H54 (cell line): ENCODE results near the gene KATNB1.

Experiments
- DNase-seq: peaks from one replicate; pipeline ENCODE4 v3.0.0; 2011; ENCODE audit warnings: low spot score, mixed read lengths; ENCODE audit not compliant: insufficient read length
- FAIRE-seq: peaks from 3 replicates; lab custom pipeline; 2011; peaks lifted over from hg19 to GRCh38; lab: Jason Lieb, UNC
- POLR2A ChIP-seq: IDR thresholded peaks from 2 replicates; pipeline ENCODE4 v1.6.1; 2011; ENCODE audit warnings: low read depth, mild to moderate bottlenecking, low read length

KATNB1 gene

DNA sequence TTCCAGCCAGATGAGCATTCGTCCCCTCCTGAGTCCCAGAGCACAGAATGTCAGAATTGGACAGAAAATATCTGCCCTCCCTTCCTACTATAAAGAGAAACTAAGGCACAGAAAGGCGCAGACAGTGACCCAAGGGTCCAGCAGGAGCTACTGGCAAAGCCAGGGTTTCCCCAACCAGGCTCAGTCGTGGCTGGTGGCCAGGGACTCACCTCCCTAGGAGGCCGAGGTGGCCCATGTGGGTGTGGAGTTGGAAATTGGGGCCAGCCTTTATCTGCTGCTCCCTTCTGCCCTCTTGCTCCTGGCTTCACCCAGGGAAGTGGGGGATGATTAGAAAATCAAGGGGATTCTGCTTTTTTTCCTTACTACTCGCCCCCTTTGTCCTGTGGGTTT is 39.9 kb upstream of the KATNB1 start:
- no peak for TF ChIP-seq POLR2A
- FAIRE-seq (no peak), DNase-seq (no peak)

GRCh38 chr16:57696240-57696639 is 39.3 kb upstream of the KATNB1 start:
- no peak for TF ChIP-seq POLR2A
- no peak for DNase-seq
- FAIRE-seq: no peak

DNA sequence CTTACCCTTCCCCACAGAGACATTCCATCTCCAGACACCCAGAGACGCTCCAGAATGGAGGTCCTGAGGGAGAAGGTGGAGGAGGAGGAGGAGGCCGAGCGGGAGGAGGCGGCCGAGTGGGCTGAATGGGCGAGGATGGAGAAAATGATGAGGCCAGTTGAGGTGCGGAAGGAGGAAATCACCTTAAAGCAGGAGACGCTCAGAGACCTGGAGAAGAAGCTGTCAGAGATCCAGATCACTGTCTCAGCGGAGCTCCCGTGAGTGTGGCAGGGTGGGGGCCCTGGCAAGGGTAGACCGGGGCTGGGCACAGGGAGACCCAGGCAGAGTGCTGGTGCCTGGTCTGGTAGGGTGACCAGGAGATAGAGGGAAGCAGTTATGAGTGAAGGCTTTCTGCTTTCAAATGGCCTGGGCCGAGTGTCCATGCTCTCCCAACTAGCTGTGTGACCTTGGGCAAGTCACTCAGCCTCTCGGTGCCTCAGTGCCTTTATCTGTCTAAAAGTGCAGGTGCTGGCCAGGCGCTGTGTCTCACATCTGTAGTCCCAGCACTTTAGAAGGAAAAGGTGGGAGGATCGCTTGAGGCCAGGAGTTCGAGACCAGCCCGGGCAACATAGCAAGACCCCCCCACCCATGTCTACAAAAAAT is 37.6 kb upstream of the KATNB1 start:
- FAIRE-seq: no peak
- no peak for DNase-seq
- TF ChIP-seq POLR2A: no peak

DNA sequence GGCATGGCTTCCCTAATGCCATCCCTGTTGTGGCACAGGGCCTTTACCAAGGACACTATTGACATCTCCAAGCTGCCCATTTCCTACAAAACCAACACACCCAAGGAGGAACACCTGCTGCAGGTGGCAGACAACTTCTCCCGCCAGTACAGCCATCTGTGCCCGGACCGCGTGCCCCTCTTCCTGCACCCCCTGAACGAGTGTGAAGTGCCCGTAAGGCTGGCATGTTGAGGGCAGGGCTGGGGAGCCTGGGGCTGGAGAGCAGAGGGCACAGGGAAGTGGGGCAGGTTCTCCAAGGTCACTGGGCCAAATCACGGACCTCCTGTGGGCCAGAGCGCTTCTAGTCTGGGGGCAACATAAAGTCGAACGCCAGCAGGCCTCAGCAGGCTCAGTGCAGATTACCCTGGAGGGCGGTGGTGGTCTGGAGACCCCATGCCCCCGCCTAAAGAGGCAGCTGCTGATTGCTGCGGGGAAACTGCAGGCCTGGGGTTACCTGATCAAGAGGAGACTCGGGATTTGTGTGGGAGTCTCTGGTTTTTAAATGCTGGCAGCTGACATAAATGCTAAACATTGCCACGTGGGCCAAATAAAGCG is 36.7 kb upstream of the KATNB1 start:
- no peak for FAIRE-seq
- no peak for TF ChIP-seq POLR2A

DNA sequence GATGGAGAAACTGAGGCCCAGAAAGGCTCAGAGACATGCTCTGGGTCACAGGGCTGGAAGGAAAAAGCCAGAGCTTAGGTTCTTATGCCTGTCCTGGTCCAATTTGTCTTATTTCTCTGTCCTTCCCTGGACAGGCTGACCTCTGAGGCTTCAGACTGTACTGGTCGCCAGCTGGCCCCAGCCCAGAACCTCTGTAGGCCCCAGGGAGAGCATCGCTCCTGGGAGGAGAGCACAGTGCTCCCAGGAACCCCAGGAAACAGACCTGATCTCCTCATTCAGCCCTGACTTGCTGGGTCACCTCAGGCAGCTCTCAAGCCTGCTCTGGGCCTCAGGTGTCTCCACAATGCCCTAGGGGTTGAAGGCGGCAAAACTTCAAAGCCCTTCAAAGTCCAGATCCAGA is 36.1 kb upstream of the KATNB1 start:
- DNase-seq (no peak), FAIRE-seq (no peak)
- TF ChIP-seq POLR2A: no peak

More for the DNA sequence above, 36.7 kb upstream of the KATNB1 start:
- no peak for DNase-seq

DNA sequence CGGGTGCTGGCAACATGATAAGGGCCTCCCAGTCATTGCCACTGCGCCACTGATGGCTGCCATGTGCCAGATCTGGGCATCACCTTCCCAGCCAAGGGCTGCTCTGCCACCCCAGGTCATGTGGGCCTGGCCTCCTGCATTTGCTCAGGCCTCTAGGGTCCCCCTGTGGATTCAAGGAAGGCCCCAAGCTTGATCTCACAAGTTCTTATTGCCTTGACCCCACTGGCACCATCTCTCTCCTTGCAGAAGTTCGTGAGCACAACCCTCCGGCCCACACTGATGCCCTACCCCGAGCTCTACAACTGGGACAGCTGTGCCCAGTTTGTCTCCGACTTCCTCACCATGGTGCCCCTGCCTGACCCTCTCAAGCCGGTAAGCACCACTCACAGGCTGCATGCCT is 35.7 kb upstream of the KATNB1 start:
- no peak for FAIRE-seq
- DNase-seq: no peak
- TF ChIP-seq POLR2A: no peak

- TF ChIP-seq POLR2A: no peak
- FAIRE-seq (no peak), DNase-seq (no peak)
Measured at GRCh38 chr16:57700781-57701551, 34.6 kb upstream of the KATNB1 start.

GRCh38 chr16:57701759-57702371 is 33.7 kb upstream of the KATNB1 start:
- no peak for DNase-seq
- no peak for TF ChIP-seq POLR2A

DNA sequence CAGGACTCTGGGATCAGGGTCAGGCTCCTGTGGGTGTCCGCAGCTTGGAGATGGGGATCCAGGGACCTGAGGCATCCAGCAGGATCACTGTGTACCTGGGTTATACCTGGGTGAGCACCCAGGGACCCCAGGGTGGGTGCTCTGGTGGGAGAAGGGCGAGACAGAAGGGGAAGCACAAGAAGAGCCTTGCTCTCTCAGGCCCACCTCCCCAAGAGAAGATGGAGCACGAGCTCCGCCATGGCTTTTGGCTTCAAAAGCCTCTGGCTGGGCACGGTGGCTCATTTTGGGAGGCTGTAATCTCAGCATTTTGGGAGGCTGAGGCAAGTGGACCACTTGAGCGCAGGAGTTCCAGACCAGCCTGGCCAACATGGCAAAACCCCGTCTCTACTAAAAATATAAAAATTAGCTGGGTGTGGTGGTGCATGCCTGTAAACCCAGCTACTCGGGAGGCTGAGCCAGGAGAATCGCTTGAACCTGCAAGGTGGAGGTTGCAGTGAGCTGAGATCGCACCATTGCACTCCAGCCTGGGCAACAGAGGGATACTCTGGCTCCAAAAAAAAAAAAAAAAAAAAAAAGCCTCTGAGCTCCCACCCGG is 32.1 kb upstream of the KATNB1 start:
- no peak for TF ChIP-seq POLR2A
- FAIRE-seq (no peak), DNase-seq (no peak)

More at GRCh38 chr16:57701759-57702371, 33.7 kb upstream of the KATNB1 start:
- FAIRE-seq: no peak

- no peak for FAIRE-seq
- DNase-seq: no peak
- TF ChIP-seq POLR2A: no peak
Measured at GRCh38 chr16:57704011-57704904, 31.3 kb upstream of the KATNB1 start.

DNA sequence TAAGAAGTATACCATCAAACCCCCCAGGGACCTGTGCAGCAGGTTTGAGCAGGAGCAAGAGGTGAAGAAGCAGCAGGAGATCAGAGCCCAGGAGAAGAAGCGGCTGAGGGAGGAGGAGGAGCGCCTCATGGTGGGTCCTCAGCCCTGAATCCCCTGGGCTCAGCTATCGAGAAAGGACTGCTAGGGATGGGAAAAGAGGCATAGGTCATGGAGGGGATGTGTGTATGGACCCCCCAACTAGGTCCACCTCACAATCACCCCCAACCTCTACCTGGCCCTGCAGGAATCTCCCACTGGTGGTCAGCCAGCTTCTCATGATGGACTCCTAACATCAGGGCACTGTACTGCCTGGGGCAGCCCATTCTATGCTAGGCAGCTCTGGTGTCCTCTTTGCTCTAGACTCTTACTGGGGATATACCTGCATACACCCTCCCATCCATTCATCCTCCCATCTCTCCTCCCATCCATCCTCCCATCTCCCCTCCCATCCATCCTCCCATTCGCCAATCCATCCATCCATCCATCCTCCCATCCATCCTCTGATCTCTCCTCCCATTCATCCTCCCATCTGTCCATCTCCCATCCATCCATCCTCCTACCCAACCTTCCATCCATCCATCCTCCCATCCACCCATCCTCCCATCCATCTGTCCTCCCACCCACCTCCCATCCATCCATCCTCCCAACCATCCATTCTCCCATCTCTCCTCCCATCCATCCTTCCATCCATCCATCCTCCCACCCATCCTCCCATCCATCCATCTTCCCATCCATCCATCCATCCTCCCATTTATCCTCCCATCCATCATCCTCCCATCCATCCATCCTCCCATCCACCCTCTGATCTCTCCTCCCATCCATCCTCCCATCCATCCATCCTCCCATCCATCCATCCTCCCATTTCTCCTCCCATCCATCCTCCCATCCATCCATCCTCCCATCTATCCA is 30.4 kb upstream of the KATNB1 start:
- FAIRE-seq (no peak), DNase-seq (no peak)
- TF ChIP-seq POLR2A: no peak

DNA sequence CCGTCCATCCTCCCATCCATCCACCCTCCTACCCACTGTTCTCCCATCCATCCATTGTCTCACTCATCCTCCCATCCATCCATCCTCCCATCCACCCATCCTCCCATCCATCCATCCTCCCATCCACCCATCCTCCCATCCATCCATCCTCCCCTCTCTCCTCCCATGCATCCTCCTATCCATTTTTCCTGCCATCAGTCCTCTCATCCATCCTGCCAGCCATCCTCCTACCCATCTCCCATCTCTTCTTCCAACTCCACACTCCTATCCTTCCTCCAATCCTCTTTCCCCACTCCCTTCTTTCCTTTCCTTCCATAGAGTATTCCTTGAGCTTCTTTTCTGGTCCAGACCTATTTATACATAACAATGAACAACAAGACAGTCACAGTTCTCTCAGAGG is 28.9 kb upstream of the KATNB1 start:
- DNase-seq (no peak), FAIRE-seq (no peak)
- TF ChIP-seq POLR2A: no peak
